G401.6 (cell line): Measurements from ENCODE around the gene TMCC3.
"Not testable (repeated sequence)": the region's sequence is repeated elsewhere in the genome, so short reads cannot be mapped to it uniquely, and the experiment has no call there.

ENCODE experiments used
- FAIRE-seq: peaks from 2 replicates; lab custom pipeline; 2012; peaks lifted over from hg19 to GRCh38; lab: Jason Lieb, UNC

Gene TMCC3

GRCh38 chr12:94565683-94566082 is 84.7 kb downstream of the TMCC3 start:
- no peak for FAIRE-seq

- no peak for FAIRE-seq
Observed at GRCh38 chr12:94563286-94563685, 87.1 kb downstream of the TMCC3 start.

DNA sequence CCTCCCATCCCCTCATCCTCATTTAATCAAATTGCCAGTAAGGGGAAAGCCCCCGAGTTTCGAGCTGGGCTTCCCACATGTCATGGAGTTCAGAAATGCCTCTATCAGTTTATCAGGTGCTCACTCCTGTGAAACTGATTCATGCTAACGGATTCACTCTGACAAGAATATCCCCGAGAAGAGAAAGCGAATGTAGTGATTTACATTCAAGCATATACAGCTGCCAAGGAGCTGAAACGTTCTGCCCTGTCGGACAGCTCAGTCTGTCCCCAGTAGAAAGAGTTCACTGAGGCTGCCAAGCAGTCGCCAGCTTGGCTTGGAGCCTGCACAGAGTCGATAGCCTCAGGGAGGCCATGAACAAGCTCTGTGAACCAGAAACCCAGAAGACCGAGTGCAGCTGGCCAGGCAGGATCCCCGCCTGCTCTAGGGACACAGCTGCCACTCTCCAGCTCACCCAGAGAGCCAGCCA is 88.4 kb downstream of the TMCC3 start:
- no peak for FAIRE-seq

DNA sequence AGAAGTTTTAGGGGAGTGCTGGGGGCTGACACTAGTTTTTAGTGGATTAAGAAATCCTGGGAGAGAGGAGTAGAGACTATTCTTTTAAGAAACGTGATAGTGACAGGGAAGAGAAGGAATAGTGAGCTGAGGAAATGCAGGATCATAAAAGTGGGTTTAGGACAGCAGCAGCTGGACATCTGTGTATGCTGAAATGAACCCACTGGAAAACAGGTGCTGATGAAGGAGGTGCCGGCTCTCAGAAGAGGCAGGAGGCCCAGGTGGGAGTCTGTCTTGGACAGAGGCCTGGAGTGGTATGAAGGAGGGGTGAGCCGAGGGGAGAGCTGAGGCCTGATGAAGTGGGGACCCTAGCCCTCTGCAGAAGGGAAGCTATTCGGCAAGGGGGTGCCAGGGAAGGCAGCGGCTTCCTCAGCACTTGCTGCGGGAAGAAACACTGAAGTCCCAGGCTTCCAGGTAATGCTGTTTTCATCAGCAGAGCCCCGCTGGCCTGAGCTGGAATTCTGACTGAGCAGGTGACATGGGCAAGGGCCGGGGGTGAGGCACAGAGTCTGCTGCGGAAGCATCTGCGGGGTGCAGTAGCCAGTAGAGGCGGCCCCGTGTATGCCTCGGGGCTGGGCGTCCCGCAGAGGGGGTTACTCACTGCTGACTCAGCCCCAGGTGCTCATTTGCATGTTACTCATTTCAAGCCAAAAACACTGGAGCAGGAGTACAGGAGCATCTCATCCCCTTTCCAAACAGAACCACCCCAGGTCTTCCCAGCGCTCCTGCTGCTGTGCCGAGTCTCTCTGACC is 89.7 kb downstream of the TMCC3 start:
- FAIRE-seq: no peak

DNA sequence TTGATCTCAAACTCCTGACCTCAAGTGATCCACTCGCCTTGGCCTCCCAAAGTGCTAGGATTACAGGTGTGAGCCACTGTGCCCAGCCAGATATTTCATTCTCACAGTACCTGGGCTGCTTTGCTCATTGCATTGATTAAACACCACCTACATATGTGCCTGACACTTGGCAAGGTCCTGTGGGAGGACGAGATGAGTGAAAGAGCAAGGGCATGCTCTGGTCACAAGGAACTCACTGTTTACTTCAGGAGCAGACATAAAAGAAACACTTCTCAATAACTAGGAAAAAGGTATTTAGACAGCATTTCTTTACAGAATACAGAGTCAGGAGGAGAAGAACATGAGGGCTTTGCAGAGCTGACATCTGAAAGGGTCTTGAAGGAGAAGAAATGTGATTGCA is 91.7 kb downstream of the TMCC3 start:
- FAIRE-seq: no peak

DNA sequence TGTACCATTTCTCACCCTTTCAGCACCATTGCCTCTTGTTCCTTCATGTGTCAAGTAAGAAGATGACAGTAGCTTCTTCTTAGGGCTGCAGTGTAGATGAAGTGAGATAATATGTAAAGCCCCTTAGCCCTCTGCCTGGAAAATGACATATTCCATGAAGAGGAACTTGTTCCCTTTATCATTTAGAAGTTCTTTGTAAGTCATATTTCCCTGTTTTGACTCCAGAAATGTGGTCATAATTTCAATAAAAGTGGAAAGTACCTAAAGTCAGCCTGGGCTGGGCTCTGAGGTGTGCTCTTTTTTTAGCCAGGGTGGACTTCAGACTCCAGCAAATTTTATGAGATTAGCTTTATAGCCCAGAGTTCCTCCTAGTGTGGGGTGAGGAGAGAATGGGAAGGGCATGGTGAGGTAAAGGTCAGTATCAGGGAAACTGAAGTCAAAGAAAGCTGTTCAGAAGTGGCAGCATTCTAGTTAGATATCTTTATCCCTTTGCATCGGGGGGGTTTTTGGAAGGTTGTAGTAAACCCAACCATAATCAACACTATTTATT is 92.5 kb downstream of the TMCC3 start:
- FAIRE-seq: no peak

DNA sequence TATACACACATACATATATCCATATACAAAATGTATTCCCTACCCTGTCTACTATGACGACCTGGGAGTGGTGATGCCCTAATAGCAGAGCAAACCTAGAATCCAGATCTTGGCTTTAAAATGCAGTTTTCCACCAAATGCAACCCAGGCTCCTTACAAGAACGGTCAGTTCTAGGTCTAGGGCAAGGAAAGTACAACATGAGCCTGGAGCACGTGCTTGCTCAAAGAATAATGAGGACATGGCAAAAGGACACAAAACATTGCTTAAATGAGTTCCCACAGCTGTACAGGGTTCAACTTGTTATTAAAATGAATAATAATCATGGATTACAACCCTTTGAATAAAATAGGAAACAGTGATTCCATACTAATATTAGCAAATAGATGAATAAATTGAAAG is 94.7 kb downstream of the TMCC3 start:
- FAIRE-seq: no peak

DNA sequence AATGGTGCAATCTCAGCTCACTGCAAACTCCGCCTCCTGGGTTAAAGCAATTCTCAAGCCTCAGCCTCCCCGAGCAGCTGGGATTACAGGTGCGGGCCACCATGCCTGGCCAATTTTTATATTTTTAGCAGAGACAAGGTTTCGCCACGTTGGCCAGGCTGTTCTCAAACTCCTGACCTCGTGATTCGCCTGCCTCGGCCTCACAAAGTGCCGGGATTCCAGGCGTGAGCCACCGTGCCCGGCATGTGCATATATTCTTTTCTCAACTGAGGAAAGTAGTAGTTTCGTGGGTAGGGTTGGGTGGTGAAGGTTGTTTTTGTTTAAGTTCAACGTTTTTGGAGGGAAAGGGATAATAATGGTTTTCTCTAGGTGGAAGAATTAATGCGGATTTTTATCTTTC is 96.5 kb downstream of the TMCC3 start:
- no peak for FAIRE-seq

DNA sequence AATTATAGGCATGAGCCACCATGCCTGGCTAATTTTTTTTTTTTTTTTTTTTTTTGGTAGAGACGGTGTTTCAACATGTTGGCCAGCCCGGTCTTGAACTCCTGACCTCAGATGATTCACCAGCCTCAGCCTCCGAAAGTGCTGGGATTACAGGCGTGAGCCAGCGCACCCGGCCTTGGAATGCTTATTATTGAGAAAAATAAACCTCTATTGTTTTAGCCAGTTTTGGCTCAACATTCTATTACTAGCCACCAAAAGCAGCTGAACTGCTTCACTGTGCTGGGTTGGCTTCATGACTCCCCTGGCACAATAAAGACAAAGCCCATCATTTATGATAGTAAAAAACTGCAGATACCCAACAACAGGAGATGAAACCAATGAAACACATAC is 97.2 kb downstream of the TMCC3 start:
- FAIRE-seq: no peak

GRCh38 chr12:94551810-94552209 is 98.5 kb downstream of the TMCC3 start:
- no peak for FAIRE-seq

- FAIRE-seq: no peak
Observed at GRCh38 chr12:94550964-94551363, 99.4 kb downstream of the TMCC3 start.

- FAIRE-seq: not testable (repeated sequence)
Observed at GRCh38 chr12:94548833-94549232, 101.5 kb downstream of the TMCC3 start.

DNA sequence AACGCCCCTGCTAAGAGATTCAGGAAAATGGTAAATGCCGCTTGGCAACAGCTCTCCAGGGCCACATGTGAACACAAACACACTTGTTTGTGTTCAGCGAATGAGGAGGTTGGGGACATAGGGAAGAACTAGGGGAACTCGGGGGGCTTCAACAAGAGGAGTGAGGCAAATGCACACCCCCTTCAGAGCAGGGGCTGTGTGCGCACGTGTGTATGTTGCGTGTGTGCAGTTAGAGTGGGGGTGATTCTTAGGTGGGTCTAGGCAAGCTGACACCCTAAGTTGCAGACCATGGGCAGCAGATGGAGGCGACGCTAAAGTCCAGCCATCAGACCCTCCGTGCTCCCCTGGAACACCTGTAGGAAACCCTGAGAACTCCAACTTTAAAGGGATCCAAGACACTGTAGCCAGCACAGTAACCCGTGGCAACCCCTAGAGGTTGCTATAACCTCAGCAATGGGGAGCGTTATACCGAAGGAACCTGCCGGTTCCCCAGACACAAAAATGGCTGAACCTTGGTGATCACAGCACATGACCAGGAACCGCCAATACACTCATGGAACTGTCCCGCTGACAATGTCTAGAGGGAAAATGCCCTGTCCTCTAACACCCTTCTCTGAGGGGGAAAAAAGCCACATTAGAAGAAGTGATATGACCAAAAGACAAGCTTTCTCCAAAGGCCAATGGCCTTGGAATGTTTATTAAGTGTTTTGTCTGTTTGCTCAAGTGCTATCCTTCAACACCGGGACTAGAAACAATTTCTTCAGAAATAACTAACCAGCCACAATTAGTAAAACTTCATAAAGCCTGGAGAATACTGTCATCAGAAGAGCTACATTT is 104.2 kb downstream of the TMCC3 start:
- FAIRE-seq: no peak

- no peak for FAIRE-seq
Observed at GRCh38 chr12:94544355-94544754, 106.0 kb downstream of the TMCC3 start.

- no peak for FAIRE-seq
Observed at GRCh38 chr12:94538318-94538717, 112.0 kb downstream of the TMCC3 start.

GRCh38 chr12:94536040-94536965 is 114.1 kb downstream of the TMCC3 start:
- FAIRE-seq: no peak

GRCh38 chr12:94535510-94535921 is 114.8 kb downstream of the TMCC3 start:
- FAIRE-seq: no peak

- FAIRE-seq: no peak
Observed at GRCh38 chr12:94534774-94535509, 115.4 kb downstream of the TMCC3 start.

- no peak for FAIRE-seq
Observed at GRCh38 chr12:94534278-94534677, 116.1 kb downstream of the TMCC3 start.

DNA sequence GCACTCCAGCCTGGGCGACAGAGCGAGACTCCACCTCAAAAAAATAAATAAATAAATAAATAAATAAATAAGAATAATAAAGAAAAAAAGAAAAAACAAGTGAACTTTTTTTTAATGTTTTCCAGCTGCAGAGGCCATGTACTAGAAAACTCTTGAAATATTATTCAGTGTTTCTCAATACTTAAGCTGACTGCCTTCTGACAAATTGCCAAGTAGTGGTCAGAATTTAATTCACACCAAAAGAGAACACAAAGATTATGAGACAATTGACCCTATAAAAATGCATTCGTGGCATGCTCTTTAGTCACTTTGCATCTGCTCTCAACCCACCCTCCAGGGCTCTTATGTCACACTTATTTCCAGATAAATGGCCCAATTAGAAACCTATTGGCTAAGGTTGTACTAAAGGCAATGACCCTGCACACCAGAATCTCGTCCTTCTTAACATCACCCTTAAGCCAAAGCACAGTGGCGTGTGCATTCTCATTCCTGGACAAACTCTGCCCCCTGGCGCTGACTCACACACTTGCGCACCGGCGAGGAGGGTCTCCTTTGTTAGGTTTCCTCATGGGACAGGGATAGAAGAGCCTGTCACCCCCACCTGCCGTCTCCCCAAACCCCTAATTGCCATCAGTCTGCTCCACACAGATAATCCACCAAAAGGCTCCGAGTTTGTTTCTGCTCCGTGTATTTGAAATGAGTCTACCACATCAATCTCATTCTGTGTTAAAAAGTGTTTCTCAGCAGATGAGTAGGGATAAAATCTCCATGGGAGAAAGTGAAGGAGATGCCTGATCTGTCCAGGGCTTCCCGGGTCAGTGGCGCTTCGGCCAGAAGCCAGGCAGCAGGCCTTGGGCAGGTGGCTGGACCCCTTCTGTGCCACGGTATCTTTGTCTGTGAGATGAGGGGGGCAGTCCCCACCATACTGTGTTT is 117.6 kb downstream of the TMCC3 start:
- no peak for FAIRE-seq
